CD4-positive, alpha-beta T cell treated with Interleukin-6 for 4 hours (primary cell): ENCODE data around the gene HOXA5.

ENCODE experiments used
- DNase-seq: peaks from one replicate; pipeline ENCODE4 v3.0.0-alpha.2; 2020; ENCODE audit warnings: mixed read lengths

The HOXA5 gene

GRCh38 chr7:27182285-27182841 lies 38.9 kb upstream of the HOXA5 start:
- DNase-seq = no peak

DNA sequence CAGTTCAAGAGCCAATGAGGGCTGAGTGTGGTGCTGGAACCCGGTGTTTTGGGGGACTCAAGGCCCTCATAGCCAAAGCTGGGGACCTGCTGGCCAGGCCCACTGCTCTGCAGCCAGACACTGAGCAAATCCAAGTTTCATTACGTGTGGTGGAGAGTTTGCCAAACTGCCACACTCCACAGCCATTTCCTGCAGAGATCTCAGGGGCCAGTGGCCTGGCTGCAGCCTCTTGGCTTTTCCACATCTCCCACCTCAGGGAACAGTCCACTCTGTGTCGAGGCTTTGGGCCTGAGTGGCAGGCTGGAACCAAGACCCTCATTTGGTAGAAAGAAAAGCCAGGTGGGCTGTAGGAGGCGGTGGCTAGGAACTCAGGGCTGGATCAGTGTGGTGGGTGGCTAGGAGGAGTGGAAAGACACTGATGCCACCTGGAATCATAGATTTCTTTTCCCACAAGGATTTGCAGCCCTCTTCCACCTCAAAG lies 38.4 kb upstream of the HOXA5 start:
- DNase-seq = no peak

GRCh38 chr7:27180431-27181420 lies 37.2 kb upstream of the HOXA5 start:
- no peak for DNase-seq

DNA sequence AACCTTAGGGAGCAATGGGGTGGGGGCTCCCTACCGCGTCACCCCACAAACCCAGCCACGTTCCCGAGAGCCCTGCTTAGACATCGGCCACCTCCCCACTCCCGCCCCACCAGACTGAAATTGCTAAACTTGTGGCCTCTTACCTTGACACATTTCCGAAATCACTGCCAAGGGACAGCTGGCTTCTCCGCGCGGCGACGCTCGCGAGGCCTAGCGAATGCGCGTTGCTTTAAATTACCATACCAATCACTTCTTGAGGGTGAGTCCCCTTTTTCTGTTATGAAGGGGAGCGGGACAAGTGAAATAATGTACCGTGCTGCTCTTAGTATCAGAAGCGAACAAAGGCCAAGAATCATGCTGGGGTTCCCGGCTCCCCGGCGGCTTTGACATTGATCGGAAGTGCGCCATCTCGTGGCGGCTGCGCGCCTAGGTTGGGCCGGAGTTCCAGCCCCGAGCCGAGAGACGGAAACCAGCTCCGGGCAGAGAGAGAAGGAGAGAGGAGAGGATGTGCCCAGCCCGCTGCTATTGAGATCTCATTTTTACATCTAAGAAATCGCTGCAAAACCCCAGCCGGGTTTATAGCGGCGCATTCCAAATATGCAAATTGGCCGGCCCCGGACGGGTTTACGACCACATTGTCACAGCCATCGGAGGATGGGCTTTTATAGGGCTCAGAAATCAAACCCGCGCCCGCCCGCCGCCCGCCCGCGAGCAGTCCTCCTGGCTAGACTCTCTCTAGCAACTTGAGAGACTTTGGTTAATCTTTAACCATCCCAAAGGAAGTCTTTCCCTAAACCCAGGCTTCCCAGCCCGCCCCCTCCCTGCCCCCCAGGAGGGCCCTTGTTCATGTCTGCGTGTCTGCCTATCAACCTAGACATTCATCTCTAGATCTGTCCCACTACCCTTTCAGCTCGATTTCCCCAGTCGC lies 36.3 kb upstream of the HOXA5 start:
- peak; percentile 74 for DNase-seq

GRCh38 chr7:27179030-27179429 lies 35.5 kb upstream of the HOXA5 start:
- DNase-seq = no peak

DNA sequence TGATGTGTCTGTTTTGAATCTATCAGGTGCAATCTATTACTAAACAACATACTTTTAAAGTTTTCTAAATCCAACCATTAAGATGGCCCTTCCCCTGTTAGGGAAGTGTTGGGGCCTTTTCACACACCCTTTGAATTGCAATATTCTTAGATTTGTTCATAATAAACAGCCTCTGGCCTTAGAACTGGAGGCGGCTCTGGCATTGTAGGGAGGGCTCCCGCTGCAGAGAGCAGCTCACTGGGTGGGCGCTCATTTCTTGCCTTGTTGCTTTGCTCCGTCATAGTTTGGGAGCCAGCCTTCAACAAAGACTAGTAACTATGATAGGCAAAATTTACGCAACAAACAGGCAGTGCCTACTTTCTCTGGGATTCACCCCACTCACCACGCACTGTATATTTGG lies 34.9 kb upstream of the HOXA5 start:
- no peak for DNase-seq

DNA sequence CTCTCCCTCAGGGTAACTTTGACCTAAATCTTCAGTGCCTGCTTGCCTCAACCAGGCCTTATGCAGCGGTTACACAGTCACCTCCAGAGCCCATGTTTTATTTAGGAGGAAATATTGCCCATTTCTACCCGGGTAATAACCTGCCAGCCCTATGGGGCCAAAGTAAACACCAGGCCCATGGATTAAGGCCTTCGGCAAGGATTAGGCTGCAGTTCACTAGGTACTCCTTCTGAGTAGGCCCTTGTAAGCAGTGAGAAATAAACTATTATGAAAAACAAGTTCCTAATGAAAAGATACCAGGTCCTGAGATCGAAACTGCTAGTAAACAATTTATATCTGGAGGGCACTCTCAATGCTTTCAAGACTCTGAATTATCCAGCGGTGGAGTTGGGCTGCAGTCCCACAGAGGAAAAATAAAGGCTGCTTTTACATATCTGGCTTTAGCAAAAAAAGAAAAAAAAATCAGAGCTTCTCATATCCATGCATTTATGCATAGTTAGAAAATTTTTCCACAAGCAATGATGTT lies 34.4 kb upstream of the HOXA5 start:
- no peak for DNase-seq

DNA sequence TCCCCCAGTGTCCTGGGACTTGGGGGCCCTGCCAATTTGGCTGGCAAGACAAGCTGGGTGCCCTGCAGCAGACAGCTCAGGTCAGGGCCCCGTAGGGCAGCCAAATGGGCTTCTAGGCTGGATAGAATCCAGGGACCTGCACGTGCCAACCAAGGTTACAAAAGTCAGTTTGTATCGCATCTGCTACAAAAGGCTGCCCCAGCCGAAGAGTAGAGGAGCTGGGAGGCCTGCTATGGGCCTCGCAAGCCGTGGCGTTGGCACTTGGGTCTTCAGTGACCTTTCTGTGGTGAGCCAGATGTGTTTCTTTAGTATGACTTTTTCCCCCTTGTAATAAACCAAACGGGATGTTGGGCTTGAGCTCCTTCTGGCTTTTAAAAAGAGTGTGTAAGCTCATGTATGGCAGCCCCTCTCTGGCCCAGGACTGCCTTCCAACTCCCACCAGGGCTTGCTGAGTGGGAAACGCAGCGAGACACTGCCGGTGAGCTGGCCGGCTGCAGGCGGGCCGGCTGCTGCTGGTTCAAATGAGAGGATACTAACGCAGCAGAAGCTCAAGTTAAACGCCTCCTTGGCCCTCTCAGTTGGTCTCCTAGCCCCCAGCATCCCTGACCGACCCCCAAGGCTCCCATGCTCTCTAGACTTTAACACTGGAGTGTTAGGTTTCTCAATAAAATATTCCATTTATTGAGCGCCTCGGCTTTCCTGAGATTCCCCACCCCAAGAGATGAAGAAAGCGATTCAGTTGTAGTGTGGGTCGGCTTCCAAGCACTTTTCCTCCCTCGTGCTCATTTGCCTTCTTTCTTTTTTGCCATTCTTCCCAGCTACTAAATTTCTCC lies 33.7 kb upstream of the HOXA5 start:
- DNase-seq = peak; percentile 0

DNA sequence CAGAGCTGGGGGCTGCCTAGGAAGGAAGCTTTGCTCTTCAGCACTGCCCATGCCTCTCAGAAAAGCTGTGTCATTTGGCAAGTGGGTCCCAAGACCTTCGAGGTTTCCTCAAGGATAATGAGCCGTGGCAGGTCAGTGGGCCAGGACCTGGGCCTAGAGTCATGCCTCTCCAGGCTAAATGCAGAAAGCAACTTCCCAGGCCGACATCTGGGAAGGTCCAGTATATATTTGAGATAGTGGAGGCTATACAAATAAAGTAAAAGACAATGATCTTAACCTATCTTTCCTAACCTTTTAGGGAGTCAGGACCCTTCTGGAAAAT lies 33.0 kb upstream of the HOXA5 start:
- no peak for DNase-seq

- DNase-seq = no peak
Observed at GRCh38 chr7:27175626-27176523, 32.4 kb upstream of the HOXA5 start.

DNA sequence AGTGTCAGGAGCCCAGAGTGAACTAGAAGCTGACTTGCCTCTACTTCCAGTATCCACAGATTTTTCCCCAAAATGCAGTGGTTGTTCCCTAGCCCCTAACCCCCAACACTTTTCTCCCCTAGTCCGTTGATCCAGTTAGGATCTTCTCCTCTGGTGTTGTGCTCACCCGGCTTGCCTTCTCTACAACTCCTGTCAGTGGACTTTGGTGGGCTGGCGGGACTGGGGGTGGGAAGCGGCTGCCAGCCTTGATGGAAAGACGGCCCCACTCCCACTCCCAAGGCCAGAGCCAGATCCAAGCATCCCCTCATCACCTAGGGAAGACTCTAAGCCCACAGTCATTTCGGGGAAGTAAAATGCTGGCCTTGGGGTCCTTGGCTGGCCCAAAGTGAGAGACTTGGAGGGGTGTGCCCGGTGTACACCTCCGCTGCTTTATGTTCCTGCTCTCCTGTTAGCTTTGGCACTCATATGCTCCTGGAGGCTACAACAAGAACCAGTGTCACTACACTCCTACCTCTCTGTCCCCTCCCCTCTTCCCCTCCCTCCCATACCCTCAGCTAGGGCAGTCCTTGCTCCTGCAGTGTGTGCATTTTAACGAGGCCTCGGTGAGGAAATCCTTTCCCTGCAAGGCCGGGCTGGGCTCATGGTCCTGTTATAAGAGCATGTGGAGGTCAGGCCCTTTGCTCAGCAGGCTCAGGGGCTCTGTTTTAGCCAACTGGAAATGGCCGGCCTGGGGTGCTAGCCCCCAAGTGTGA lies 31.6 kb upstream of the HOXA5 start:
- DNase-seq = no peak

DNA sequence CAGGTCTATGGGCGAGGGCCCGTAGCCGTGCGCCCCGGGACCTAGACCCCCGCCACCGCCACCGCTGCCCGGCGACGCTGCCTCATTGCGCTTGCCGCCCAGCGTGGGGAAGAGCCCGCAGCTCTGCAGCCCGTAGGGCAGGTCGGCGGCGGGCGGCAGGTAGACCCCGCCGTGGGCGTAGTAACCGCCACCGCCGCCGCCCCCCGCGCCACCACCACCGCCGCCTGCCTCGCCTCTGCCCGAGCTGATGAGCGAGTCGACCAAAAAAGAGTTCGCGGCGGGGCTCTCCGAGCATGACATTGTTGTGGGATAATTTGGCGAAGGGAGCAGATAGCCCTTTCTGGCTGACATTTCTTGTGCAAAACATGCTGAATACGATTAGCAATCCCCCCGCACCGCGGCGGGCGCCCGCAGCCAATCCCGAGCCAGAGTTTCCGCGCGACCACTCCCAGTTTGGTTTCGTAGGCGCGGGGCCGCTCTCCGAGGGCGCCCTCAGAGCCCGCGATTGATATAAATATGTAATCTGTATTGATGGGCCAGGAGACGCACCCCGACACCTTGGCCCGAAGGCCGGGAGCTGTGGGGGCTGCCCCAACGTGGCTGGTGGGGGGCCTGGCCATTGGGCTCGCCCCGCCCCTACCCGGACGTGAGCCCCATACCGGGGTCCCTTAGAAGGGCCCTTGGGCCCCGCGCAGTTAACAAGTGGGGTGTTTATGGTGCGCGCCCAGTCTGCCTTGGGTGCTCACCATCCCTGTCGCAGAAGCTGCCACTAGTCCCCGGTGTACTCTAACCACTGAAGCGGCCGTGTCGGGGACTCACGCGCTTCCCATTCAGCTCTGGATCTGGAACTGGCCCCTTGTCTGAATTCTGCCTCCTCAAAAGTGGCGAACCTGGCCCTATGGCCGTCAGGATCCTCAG lies 30.7 kb upstream of the HOXA5 start, which contains the start of gene HOXA10:
TSS of gene HOXA10 (minus strand) at position 365 of the 918 bp plus-strand sequence. CDS start at position 351, 14 bp downstream.
- no peak for DNase-seq

- DNase-seq = no peak
Observed at GRCh38 chr7:27173511-27173955, 30.1 kb upstream of the HOXA5 start.

GRCh38 chr7:27172823-27173510 lies 29.5 kb upstream of the HOXA5 start:
- peak; percentile 5 for DNase-seq

- peak; percentile 1 for DNase-seq
Observed at GRCh38 chr7:27172315-27172774, 28.9 kb upstream of the HOXA5 start.

DNA sequence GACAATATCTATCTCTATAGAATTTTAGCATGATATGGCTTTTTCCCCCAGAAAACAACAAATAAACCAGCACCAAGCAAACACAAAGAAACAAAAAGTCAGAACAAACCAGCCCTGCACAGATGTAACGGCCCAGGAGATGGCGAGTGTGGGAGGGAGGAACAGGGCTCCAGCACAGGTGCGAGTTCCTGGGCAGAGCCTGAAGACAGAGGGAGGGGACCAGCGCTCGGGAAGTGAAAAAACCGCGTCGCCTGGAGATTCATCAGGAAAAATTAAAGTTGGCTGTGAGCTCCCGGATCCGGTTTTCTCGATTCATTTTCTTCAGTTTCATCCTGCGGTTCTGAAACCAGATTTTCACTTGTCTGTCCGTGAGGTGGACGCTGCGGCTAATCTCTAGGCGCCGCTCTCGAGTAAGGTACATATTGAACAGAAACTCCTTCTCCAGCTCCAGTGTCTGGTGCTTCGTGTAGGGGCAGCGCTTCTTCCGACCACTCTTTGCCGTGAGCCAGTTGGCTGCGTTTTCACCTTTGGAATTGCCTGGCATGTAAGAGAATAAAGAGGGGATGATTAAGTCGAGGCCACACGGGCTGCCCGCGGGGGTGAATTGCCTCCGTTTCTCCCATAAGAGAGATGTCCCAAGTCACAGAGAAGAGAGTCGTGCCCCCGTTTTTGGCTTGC lies 28.3 kb upstream of the HOXA5 start:
- peak; percentile 13 for DNase-seq

- DNase-seq = no peak
Observed at GRCh38 chr7:27171325-27171636, 27.8 kb upstream of the HOXA5 start.
